ENCODE results near the gene PDSS2. TPM values are rescaled to one million over a fixed set of nuclear protein-coding genes. Genes with fewer than 3 reads are reported as not detected.

PDSS2 gene
- polyA plus RNA-seq, 1 of the 3 experiments (the other 2 are of a cell fraction) = 5.6 TPM

DNA sequence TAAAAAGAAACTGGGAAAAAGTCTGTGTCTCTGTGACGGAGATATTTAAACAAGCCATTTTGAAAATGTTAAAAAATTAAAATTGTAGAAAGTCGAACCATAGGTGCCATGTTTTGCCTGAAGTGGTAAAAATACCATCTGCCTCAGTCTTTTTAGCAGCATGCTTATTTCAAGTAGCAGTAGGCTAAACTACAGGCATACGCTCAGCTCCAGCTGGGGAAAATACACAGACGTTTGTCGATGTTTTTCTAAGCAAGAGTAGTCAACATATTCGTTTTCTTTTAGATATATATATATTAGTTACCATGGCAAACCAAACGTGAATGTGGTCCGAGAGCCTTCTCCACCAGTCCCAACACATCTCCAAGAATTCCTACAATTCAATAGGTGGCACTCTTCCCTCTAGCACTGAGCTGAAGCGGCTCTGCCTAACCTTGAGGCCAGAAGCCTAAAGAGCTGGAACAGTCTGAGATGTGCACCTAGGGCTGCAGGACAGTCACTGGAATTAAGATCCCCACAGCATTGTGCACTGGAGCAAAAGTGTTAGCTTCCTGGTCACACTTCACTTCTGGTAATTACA lies 273.9 kb downstream of the PDSS2 start:
- no peaks in the 10 kb centered on the region for H3K9me2 ChIP-seq
- no peak overlapping the region for H2AFZ ChIP-seq (ENCODE audit: low read depth)
- 72% methylated on average over 9 of the region's 9 CpGs for WGBS (ENCODE audit: low lambda C conversion rate)
- H3K4me1 ChIP-seq (ENCODE audit: control insufficient read depth in 1 of 2, insufficient read depth in 2 of 2, low read depth in 1 of 2, low read length in 1 of 2) = peaks cover 0 to 5% of the 10 kb centered on the region in 2 experiments; a peak in 1 of 4 replicates
- H4K20me1 ChIP-seq (ENCODE audit: insufficient read depth) = no peaks in the 10 kb centered on the region
- ChIA-PET POLR2A (interaction anchor here (0.8 to 1.0 kb wide), 3 partner anchors 70 to 468 kb away, joined by 3 to 4 read pairs (median 3); partner anchors contain the start of gene PDSS2), CTCF (interaction anchor here (0.6 to 2.1 kb wide), 21 partner anchors 11 to 663 kb away, joined by 3 to 13 read pairs (median 4); partner anchors contain the start of gene BEND3)
- no peak overlapping the region for H3K9ac ChIP-seq
- no peak overlapping the region for H3K4me2 ChIP-seq
- no peaks in the 10 kb centered on the region for H3K9me3 ChIP-seq
- H3K27ac ChIP-seq (ENCODE audit: low read depth in 2 of 2, low read length in 1 of 2) = no peak overlapping the region
- H3K27me3 ChIP-seq (ENCODE audit: insufficient read depth) = no peaks in the 10 kb centered on the region
- H3F3A ChIP-seq (replicated peaks; ENCODE audit: insufficient read depth) = no peaks in the 10 kb centered on the region
- TF ChIP-seq MXI1 (IDR thresholded peaks at IDR 0.05; ENCODE audit: low read depth, low read length) = no peak
- TF ChIP-seq RFX5 (IDR thresholded peaks at IDR 0.05; ENCODE audit: low read length) = no peak
- peak; percentile 29; the same call in 1 of the 2 replicates for TF ChIP-seq SMC3 (IDR thresholded peaks at IDR 0.05; ENCODE audit: low read depth, low read length)
- TF ChIP-seq SIN3A (IDR thresholded peaks at IDR 0.05; ENCODE audit: borderline replicate concordance, low read depth, low read length) = no peak
- no peak for TF ChIP-seq JUND (IDR thresholded peaks at IDR 0.05)
- TF ChIP-seq YY1 (IDR thresholded peaks at IDR 0.05; ENCODE audit: low read depth) = no peak
- TF ChIP-seq, protein P1, sequence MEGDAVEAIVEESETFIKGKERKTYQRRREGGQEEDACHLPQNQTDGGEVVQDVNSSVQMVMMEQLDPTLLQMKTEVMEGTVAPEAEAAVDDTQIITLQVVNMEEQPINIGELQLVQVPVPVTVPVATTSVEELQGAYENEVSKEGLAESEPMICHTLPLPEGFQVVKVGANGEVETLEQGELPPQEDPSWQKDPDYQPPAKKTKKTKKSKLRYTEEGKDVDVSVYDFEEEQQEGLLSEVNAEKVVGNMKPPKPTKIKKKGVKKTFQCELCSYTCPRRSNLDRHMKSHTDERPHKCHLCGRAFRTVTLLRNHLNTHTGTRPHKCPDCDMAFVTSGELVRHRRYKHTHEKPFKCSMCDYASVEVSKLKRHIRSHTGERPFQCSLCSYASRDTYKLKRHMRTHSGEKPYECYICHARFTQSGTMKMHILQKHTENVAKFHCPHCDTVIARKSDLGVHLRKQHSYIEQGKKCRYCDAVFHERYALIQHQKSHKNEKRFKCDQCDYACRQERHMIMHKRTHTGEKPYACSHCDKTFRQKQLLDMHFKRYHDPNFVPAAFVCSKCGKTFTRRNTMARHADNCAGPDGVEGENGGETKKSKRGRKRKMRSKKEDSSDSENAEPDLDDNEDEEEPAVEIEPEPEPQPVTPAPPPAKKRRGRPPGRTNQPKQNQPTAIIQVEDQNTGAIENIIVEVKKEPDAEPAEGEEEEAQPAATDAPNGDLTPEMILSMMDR (IDR thresholded peaks at IDR 0.05) = peak; percentile 29
- TF ChIP-seq RAD21 (IDR thresholded peaks at IDR 0.05; ENCODE audit: low read length) = peak; percentile 78
- no peak for TF ChIP-seq FOXM1 (IDR thresholded peaks at IDR 0.05; ENCODE audit: low read depth)
- TF ChIP-seq, protein P2, sequence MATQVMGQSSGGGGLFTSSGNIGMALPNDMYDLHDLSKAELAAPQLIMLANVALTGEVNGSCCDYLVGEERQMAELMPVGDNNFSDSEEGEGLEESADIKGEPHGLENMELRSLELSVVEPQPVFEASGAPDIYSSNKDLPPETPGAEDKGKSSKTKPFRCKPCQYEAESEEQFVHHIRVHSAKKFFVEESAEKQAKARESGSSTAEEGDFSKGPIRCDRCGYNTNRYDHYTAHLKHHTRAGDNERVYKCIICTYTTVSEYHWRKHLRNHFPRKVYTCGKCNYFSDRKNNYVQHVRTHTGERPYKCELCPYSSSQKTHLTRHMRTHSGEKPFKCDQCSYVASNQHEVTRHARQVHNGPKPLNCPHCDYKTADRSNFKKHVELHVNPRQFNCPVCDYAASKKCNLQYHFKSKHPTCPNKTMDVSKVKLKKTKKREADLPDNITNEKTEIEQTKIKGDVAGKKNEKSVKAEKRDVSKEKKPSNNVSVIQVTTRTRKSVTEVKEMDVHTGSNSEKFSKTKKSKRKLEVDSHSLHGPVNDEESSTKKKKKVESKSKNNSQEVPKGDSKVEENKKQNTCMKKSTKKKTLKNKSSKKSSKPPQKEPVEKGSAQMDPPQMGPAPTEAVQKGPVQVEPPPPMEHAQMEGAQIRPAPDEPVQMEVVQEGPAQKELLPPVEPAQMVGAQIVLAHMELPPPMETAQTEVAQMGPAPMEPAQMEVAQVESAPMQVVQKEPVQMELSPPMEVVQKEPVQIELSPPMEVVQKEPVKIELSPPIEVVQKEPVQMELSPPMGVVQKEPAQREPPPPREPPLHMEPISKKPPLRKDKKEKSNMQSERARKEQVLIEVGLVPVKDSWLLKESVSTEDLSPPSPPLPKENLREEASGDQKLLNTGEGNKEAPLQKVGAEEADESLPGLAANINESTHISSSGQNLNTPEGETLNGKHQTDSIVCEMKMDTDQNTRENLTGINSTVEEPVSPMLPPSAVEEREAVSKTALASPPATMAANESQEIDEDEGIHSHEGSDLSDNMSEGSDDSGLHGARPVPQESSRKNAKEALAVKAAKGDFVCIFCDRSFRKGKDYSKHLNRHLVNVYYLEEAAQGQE (IDR thresholded peaks at IDR 0.05; ENCODE audit: low read depth, low read length) = no peak
- TF ChIP-seq, protein P3, sequence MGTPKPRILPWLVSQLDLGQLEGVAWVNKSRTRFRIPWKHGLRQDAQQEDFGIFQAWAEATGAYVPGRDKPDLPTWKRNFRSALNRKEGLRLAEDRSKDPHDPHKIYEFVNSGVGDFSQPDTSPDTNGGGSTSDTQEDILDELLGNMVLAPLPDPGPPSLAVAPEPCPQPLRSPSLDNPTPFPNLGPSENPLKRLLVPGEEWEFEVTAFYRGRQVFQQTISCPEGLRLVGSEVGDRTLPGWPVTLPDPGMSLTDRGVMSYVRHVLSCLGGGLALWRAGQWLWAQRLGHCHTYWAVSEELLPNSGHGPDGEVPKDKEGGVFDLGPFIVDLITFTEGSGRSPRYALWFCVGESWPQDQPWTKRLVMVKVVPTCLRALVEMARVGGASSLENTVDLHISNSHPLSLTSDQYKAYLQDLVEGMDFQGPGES (IDR thresholded peaks at IDR 0.05; ENCODE audit: low read depth, low read length) = no peak
- TF ChIP-seq GABPA (IDR thresholded peaks at IDR 0.05; ENCODE audit: low read depth) = no peak
- TF ChIP-seq RXRA (IDR thresholded peaks at IDR 0.05; ENCODE audit: borderline replicate concordance, low read depth) = no peak
- no peak for TF ChIP-seq NFIC (IDR thresholded peaks at IDR 0.05; ENCODE audit: borderline replicate concordance)
- no peak for TF ChIP-seq EZH2phosphoT487 (IDR thresholded peaks at IDR 0.05; ENCODE audit: borderline replicate concordance, low read depth)
- no peak for TF ChIP-seq EP300 (IDR thresholded peaks at IDR 0.05; ENCODE audit: borderline replicate concordance in 1 of 2, low read depth in 1 of 2, low read length in 1 of 2)
- no peak overlapping the region for H3K4me3 ChIP-seq (ENCODE audit: low read depth in 2 of 2, low read length in 1 of 2)
- no peaks in the 10 kb centered on the region for H3K79me2 ChIP-seq (ENCODE audit: insufficient read depth)
- H3K36me3 ChIP-seq (replicated peaks in 1 of 2; ENCODE audit: control insufficient read depth in 1 of 2, insufficient read depth in 2 of 2, low read length in 1 of 2) = no peaks in the 10 kb centered on the region
- DNase-seq = peak; percentile 41
